IMR-90 (cell line): Measurements from ENCODE around the gene NUCB2. TPM values are rescaled to one million over a fixed set of nuclear protein-coding genes. Genes with fewer than 3 reads are reported as not detected.

Experiments
- ATAC-seq: fragments of 200-7000 bp; cut with Tn5 transposase; 2 replicates; pipeline ENCODE4 v1.9.1; 2020; ENCODE audit warnings: low read depth, mild to moderate bottlenecking, moderate library complexity
- BruUV-seq: library from RNA; stranded (reverse); fragments of 400-500 nt; replicated peaks from 2 replicates; lab custom pipeline; 2021; lab: Mats Ljungman, UMichigan
- CTCF ChIA-PET: fragments of 300-600 bp; formaldehyde crosslinking; extraction: SDS; loops from one replicate; lab custom pipeline; 2021; ENCODE audit warnings: antibody characterized with exemption; lab: Yijun Ruan, JAX
- POLR2A ChIA-PET: fragments of 300-600 bp; sonication (Branson Sonifier 250); formaldehyde crosslinking; loops from one replicate; lab custom pipeline; 2022; ENCODE audit warnings: antibody characterized with exemption; ENCODE audit not compliant: unreplicated experiment; lab: Charles Lee
- DNase-seq: peaks from one replicate; pipeline ENCODE4 v3.0.0; 2013
- H2AFZ ChIP-seq: replicated peaks from 2 replicates; pipeline ENCODE3; 2013; ENCODE audit warnings: low read length, mild to moderate bottlenecking; ENCODE audit not compliant: poor library complexity
- H2AK5ac ChIP-seq: 2 replicates; pipeline ENCODE4 v1.6.1; 2013; ENCODE audit warnings: low read depth, low read length, inconsistent platforms
- H2AK9ac ChIP-seq: replicated peaks from 2 replicates; pipeline ENCODE3; 2013; ENCODE audit warnings: mild to moderate bottlenecking, low read depth, low read length, moderate library complexity; ENCODE audit not compliant: poor library complexity
- H2BK120ac ChIP-seq: 2 replicates; pipeline ENCODE4 v1.6.1; 2013; ENCODE audit warnings: low read depth, low read length, inconsistent platforms
- H2BK15ac ChIP-seq: 3 replicates; pipeline ENCODE4 v1.6.1; 2013; ENCODE audit warnings: low read depth, low read length, inconsistent platforms
- H2BK20ac ChIP-seq: 2 replicates; pipeline ENCODE4 v1.6.1; 2013; ENCODE audit warnings: low read depth, mild to moderate bottlenecking, inconsistent platforms, low read length, moderate library complexity
- H2BK5ac ChIP-seq: 2 replicates; pipeline ENCODE4 v1.6.1; 2013; ENCODE audit warnings: mild to moderate bottlenecking, low read depth, low read length, inconsistent platforms; ENCODE audit not compliant: poor library complexity, severe bottlenecking
- H3K14ac ChIP-seq: replicated peaks from 2 replicates; pipeline ENCODE4 v1.6.1; 2013; ENCODE audit warnings: low read depth, low read length, inconsistent platforms
- H3K18ac ChIP-seq: 2 replicates; pipeline ENCODE4 v1.6.1; 2013; ENCODE audit warnings: low read depth, low read length, control low read depth
- H3K23ac ChIP-seq: 2 replicates; pipeline ENCODE4 v1.6.1; 2013; ENCODE audit warnings: low read depth, low read length, inconsistent platforms
- H3K27ac ChIP-seq: 2 replicates; pipeline ENCODE4 v1.5.1; 2013; ENCODE audit warnings: mild to moderate bottlenecking, control low read depth, low read length; ENCODE audit not compliant: insufficient read depth
- H3K27me3 ChIP-seq: 2 replicates; pipeline ENCODE4 v1.6.1; 2013; ENCODE audit warnings: low read length; ENCODE audit not compliant: control insufficient read depth, insufficient read depth
- H3K36me3 ChIP-seq: 2 replicates; pipeline ENCODE4 v1.6.1; 2013; ENCODE audit warnings: low read length, mixed read lengths; ENCODE audit not compliant: control insufficient read depth, insufficient read depth
- H3K4ac ChIP-seq: 2 replicates; pipeline ENCODE4 v1.6.1; 2013; ENCODE audit warnings: low read depth, low read length, inconsistent platforms
- H3K4me1 ChIP-seq: 2 replicates; pipeline ENCODE4 v1.6.1; 2013; ENCODE audit warnings: low read length, mixed read lengths; ENCODE audit not compliant: control insufficient read depth, insufficient read depth
- H3K4me2 ChIP-seq: 2 replicates; pipeline ENCODE4 v1.6.1; 2013; ENCODE audit warnings: low read depth, mild to moderate bottlenecking, control low read depth, low read length, moderate library complexity
- H3K4me3 ChIP-seq: 2 replicates; pipeline ENCODE4 v1.5.1; 2013; ENCODE audit warnings: low read depth, mild to moderate bottlenecking, control low read depth, low read length, moderate library complexity; ENCODE audit not compliant: insufficient read depth
- H3K56ac ChIP-seq: 2 replicates; pipeline ENCODE4 v1.6.1; 2013; ENCODE audit warnings: low read length, inconsistent platforms; ENCODE audit not compliant: insufficient read depth; ENCODE audit errors: extremely low read depth
- H3K79me1 ChIP-seq, 2 experiments: 2 replicates each; pipeline ENCODE4 v1.6.1; 2013; ENCODE audit warnings: low read length in 2 of 2, inconsistent platforms in 1 of 2, low read depth in 1 of 2
- H3K9ac ChIP-seq: 2 replicates; pipeline ENCODE4 v1.6.1; 2013; ENCODE audit warnings: low read depth, low read length, control low read depth
- H3K9me1 ChIP-seq: 2 replicates; pipeline ENCODE4 v1.6.1; 2013; ENCODE audit warnings: low read length, inconsistent platforms; ENCODE audit not compliant: insufficient read depth
- H3K9me3 ChIP-seq: 2 replicates; pipeline ENCODE4 v1.6.1; 2013; ENCODE audit warnings: low read length; ENCODE audit not compliant: control insufficient read depth, insufficient read depth
- H4K20me1 ChIP-seq: 2 replicates; pipeline ENCODE4 v1.6.1; 2013; ENCODE audit warnings: low read length, inconsistent platforms; ENCODE audit not compliant: insufficient read depth
- H4K5ac ChIP-seq: 2 replicates; pipeline ENCODE4 v1.6.1; 2013; ENCODE audit warnings: mild to moderate bottlenecking, low read depth, low read length, control low read depth
- H4K8ac ChIP-seq, 2 experiments: 2 replicates each; pipeline ENCODE4 v1.6.1; 2013; ENCODE audit warnings: low read depth in 2 of 2, low read length in 2 of 2, control low read depth in 1 of 2, inconsistent platforms in 1 of 2
- H4K91ac ChIP-seq: 2 replicates; pipeline ENCODE4 v1.6.1; 2013; ENCODE audit warnings: low read depth, low read length, inconsistent platforms; ENCODE audit not compliant: insufficient read depth
- BHLHE40 ChIP-seq: fragments of 150-350 bp; IDR thresholded peaks from 2 replicates; pipeline ENCODE4 v1.6.1; 2016; ENCODE audit warnings: mild to moderate bottlenecking, low read depth, low read length
- CEBPB ChIP-seq: IDR thresholded peaks from 2 replicates; pipeline ENCODE4 v1.6.1; 2012; ENCODE audit warnings: low read depth, low read length, improper control_type of control experiment
- CHD1 ChIP-seq: IDR thresholded peaks from 2 replicates; pipeline ENCODE4 v1.6.1; 2012; ENCODE audit warnings: low read depth, low read length, improper control_type of control experiment
- CTCF ChIP-seq: conservative IDR thresholded peaks from 2 replicates; pipeline ENCODE4 v1.5.1; 2012; ENCODE audit warnings: mild to moderate bottlenecking, low read depth, low read length, improper control_type of control experiment
- ELK1 ChIP-seq: fragments of 150-350 bp; IDR thresholded peaks from 2 replicates; pipeline ENCODE4 v1.6.1; 2016; ENCODE audit warnings: low read depth, mild to moderate bottlenecking, low read length, moderate library complexity, borderline replicate concordance
- FOS ChIP-seq: fragments of 150-350 bp; IDR thresholded peaks from 2 replicates; pipeline ENCODE4 v1.6.1; 2016; ENCODE audit warnings: low read depth, low read length
- MAFK ChIP-seq: IDR thresholded peaks from 2 replicates; pipeline ENCODE4 v1.6.1; 2012; ENCODE audit warnings: low read depth, low read length, improper control_type of control experiment
- MAZ ChIP-seq: IDR thresholded peaks from 2 replicates; pipeline ENCODE4 v1.6.1; 2012; ENCODE audit warnings: low read depth, mild to moderate bottlenecking, low read length, improper control_type of control experiment, moderate library complexity, borderline replicate concordance
- MXI1 ChIP-seq: IDR thresholded peaks from 2 replicates; pipeline ENCODE4 v1.6.1; 2012; ENCODE audit warnings: low read depth, mild to moderate bottlenecking, low read length, moderate library complexity, borderline replicate concordance
- NFE2L2 ChIP-seq: fragments of 150-350 bp; IDR thresholded peaks from 2 replicates; pipeline ENCODE4 v1.6.1; 2016; ENCODE audit warnings: low read depth, mild to moderate bottlenecking, low read length
- POLR2A ChIP-seq: IDR thresholded peaks from 2 replicates; pipeline ENCODE4 v1.6.1; 2012; ENCODE audit warnings: mild to moderate bottlenecking, low read depth, low read length
- RAD21 ChIP-seq: IDR thresholded peaks from 2 replicates; pipeline ENCODE4 v1.6.1; 2012; ENCODE audit warnings: low read length, improper control_type of control experiment
- RCOR1 ChIP-seq: IDR thresholded peaks from 2 replicates; pipeline ENCODE4 v1.6.1; 2012; ENCODE audit warnings: mild to moderate bottlenecking, low read length, improper control_type of control experiment; ENCODE audit not compliant: insufficient replicate concordance
- RFX5 ChIP-seq: IDR thresholded peaks from 2 replicates; pipeline ENCODE4 v1.8.0; 2012; ENCODE audit warnings: low read depth, mild to moderate bottlenecking, low read length, moderate library complexity
- SMC3 ChIP-seq: fragments of 150-350 bp; IDR thresholded peaks from 2 replicates; pipeline ENCODE4 v1.6.1; 2016; ENCODE audit warnings: low read depth, mild to moderate bottlenecking, antibody characterized with exemption, low read length, moderate library complexity
- WGBS, 2 experiments: methylation state at CpG; one replicate each; pipeline versions ENCODE4 v1.1.5 to v1.1.7; 2013; ENCODE audit warnings: missing lambda C conversion rate in 2 of 2; ENCODE audit not compliant: insufficient read length in 1 of 2; ENCODE audit errors: extremely low coverage in 2 of 2; 5-methylcytosine and 5-hydroxymethylcytosine counted together
- dilution Hi-C: fragments of 300-500 bp; cut with HindIII; formaldehyde crosslinking; loops from one replicate; pipeline ENCODE4 v1.14.3; 2018; ENCODE audit warnings: low sequenced_read_pairs; ENCODE audit not compliant: unreplicated experiment
- in situ Hi-C: fragments of 300-500 bp; cut with MboI; formaldehyde crosslinking; loops from 3 replicates; pipeline ENCODE4 v1.14.3; 2019; ENCODE audit warnings: low sequenced_read_pairs, inconsistent platforms, mixed read lengths
- intact Hi-C: fragments of 100-400 bp; cut with micrococcal nuclease; formaldehyde crosslinking; loops from 2 replicates; pipeline ENCODE4 v1.10.0; 2022
- polyA plus RNA-seq, 3 experiments: library from polyadenylated mRNA; depleted of rRNA; stranded (reverse); fragments of >200 nt; gene quantifications; 2 replicates each; pipeline ENCODE4 v1.2.3, GENCODE V29; 2012; ENCODE audit warnings: low replicate concordance in 1 of 3
- total RNA-seq: library from RNA; depleted of rRNA; stranded (reverse); fragments of >200 nt; gene quantifications from 2 replicates; pipeline ENCODE4 v1.2.3, GENCODE V29; 2012
- TF ChIP-seq, protein P1 (sequence below): fragments of 150-350 bp; IDR thresholded peaks from 2 replicates; pipeline ENCODE4 v1.6.1; 2017; ENCODE audit warnings: mild to moderate bottlenecking, antibody characterized with exemption, low read length, low read depth

NUCB2 gene
- total and polyA plus RNA-seq, 2 of the 4 experiments (the other 2 are of a cell fraction): 52.7 to 55.4 TPM

- peaks cover 47% of the 10 kb centered on the region for H3K9me3 ChIP-seq
- no peaks in the 10 kb centered on the region for H3K79me1 ChIP-seq
- H4K5ac ChIP-seq: no peak overlapping the region
- no TSS peak for BruUV-seq
- H3K9me1 ChIP-seq: no peaks in the 10 kb centered on the region
- no peaks in the 10 kb centered on the region for H3K4me1 ChIP-seq
- dilution Hi-C loops: no loop called here
- H3K4me3 ChIP-seq: no peak overlapping the region
- no peak overlapping the region for H2AFZ ChIP-seq
- ChIA-PET CTCF (no interaction called here), POLR2A (no interaction called here)
- no peak overlapping the region for H3K14ac ChIP-seq
- H2AK9ac ChIP-seq: no peak overlapping the region
- H3K27ac ChIP-seq: no peak overlapping the region
- intact Hi-C loops: no loop called here
- no peaks in the 10 kb centered on the region for H3K27me3 ChIP-seq
- H3K23ac ChIP-seq: no peak overlapping the region
- no peak overlapping the region for H3K4me2 ChIP-seq
- in situ Hi-C loops: no loop called here
- TF ChIP-seq FOS (no peak), CEBPB (no peak), NFE2L2 (no peak), RAD21 (no peak), RCOR1 (no peak), RFX5 (no peak), ELK1 (no peak), CTCF (no peak), MXI1 (no peak), POLR2A (no peak), MAFK (no peak), MAZ (no peak), CHD1 (no peak), BHLHE40 (no peak), SMC3 (no peak)
- TF ChIP-seq, protein P1, sequence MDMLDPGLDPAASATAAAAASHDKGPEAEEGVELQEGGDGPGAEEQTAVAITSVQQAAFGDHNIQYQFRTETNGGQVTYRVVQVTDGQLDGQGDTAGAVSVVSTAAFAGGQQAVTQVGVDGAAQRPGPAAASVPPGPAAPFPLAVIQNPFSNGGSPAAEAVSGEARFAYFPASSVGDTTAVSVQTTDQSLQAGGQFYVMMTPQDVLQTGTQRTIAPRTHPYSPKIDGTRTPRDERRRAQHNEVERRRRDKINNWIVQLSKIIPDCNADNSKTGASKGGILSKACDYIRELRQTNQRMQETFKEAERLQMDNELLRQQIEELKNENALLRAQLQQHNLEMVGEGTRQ: no peak
- no peaks in the 10 kb centered on the region for H4K20me1 ChIP-seq
- H2BK15ac ChIP-seq: no peak overlapping the region
- no peak for ATAC-seq
- DNase-seq: no peak
- no peak overlapping the region for H2AK5ac ChIP-seq
- H4K91ac ChIP-seq: no peak overlapping the region
- H3K56ac ChIP-seq: no peak overlapping the region
- no peak overlapping the region for H3K18ac ChIP-seq
- peaks cover 43% of the 10 kb centered on the region for H3K36me3 ChIP-seq
- no peak overlapping the region for H2BK120ac ChIP-seq
- H3K4ac ChIP-seq: no peak overlapping the region
- H2BK20ac ChIP-seq: no peak overlapping the region
- no CpG with 5 or more reads among the region's 2 CpGs for WGBS, 2 experiments
- H4K8ac ChIP-seq: no peak overlapping the region
- no peak overlapping the region for H2BK5ac ChIP-seq
- no peak overlapping the region for H3K9ac ChIP-seq
Measured at GRCh38 chr11:17369684-17370243, 93.2 kb downstream of the NUCB2 start.
